Trophoblast cell (in vitro differentiated cells and primary cell): ENCODE results near the gene HSPA1L.

ENCODE experiments used
- DNase-seq, 2 donors: peaks; one replicate each; pipeline ENCODE4 v3.0.0-alpha.2; 2016
- H2AFZ ChIP-seq: 2 replicates; pipeline ENCODE4 v1.6.1; 2013; ENCODE audit warnings: low read length, moderate library complexity, mild to moderate bottlenecking; ENCODE audit not compliant: insufficient read depth, poor library complexity
- H2AK5ac ChIP-seq: 2 replicates; pipeline ENCODE4 v1.6.1; 2013; ENCODE audit warnings: mild to moderate bottlenecking, low read length
- H2BK120ac ChIP-seq: 2 replicates; pipeline ENCODE4 v1.6.1; 2013; ENCODE audit warnings: low read length, mild to moderate bottlenecking, moderate library complexity; ENCODE audit not compliant: insufficient read depth, poor library complexity
- H2BK12ac ChIP-seq: 2 replicates; pipeline ENCODE4 v1.6.1; 2013; ENCODE audit warnings: mild to moderate bottlenecking, low read length, moderate library complexity
- H2BK5ac ChIP-seq: 2 replicates; pipeline ENCODE4 v1.6.1; 2013; ENCODE audit warnings: low read length, low read depth, moderate library complexity, mild to moderate bottlenecking; ENCODE audit not compliant: poor library complexity
- H3K14ac ChIP-seq: 2 replicates; pipeline ENCODE4 v1.6.1; 2013; ENCODE audit warnings: mild to moderate bottlenecking, low read length
- H3K18ac ChIP-seq: 2 replicates; pipeline ENCODE4 v1.6.1; 2013; ENCODE audit warnings: mild to moderate bottlenecking, low read length
- H3K23ac ChIP-seq: 2 replicates; pipeline ENCODE4 v1.6.1; 2013; ENCODE audit warnings: low read length
- H3K27ac ChIP-seq: 2 replicates; pipeline ENCODE4 v1.5.1; 2013; ENCODE audit warnings: low read depth, mild to moderate bottlenecking, inconsistent platforms, low read length, moderate library complexity
- H3K27me3 ChIP-seq: 2 replicates; pipeline ENCODE4 v1.6.1; 2013; ENCODE audit warnings: inconsistent platforms, mild to moderate bottlenecking, low read length, moderate library complexity; ENCODE audit not compliant: insufficient read depth
- H3K36me3 ChIP-seq, 2 experiments: 1 replicate in 1 of 2; 2 replicates in 1 of 2; pipeline ENCODE4 v1.6.1; 2013; ENCODE audit warnings: low read length in 2 of 2, mild to moderate bottlenecking in 2 of 2, moderate library complexity in 1 of 2; ENCODE audit not compliant: insufficient read depth in 2 of 2, control insufficient read depth in 1 of 2
- H3K4ac ChIP-seq: 2 replicates; pipeline ENCODE4 v1.6.1; 2013; ENCODE audit warnings: low read depth, mild to moderate bottlenecking, low read length, moderate library complexity
- H3K4me1 ChIP-seq, 2 experiments: 1 replicate in 1 of 2; 2 replicates in 1 of 2; pipeline ENCODE4 v1.6.1; 2013; ENCODE audit warnings: low read length in 2 of 2, mild to moderate bottlenecking in 2 of 2, moderate library complexity in 1 of 2; ENCODE audit not compliant: insufficient read depth in 2 of 2, control insufficient read depth in 1 of 2
- H3K4me2 ChIP-seq: 2 replicates; pipeline ENCODE4 v1.6.1; 2013; ENCODE audit warnings: inconsistent platforms, mild to moderate bottlenecking, low read length, moderate library complexity
- H3K4me3 ChIP-seq: 2 replicates; pipeline ENCODE4 v1.5.1; 2013; ENCODE audit warnings: mild to moderate bottlenecking, low read depth, low read length, inconsistent platforms
- H3K79me1 ChIP-seq: one replicate; pipeline ENCODE4 v1.6.1; 2013; ENCODE audit warnings: low read length
- H3K79me2 ChIP-seq: 2 replicates; pipeline ENCODE4 v1.6.1; 2013; ENCODE audit warnings: low read length, mild to moderate bottlenecking; ENCODE audit not compliant: control insufficient read depth, insufficient read depth, poor library complexity
- H3K9ac ChIP-seq: 2 replicates; pipeline ENCODE4 v1.6.1; 2013; ENCODE audit warnings: mild to moderate bottlenecking, low read length
- H3K9me3 ChIP-seq: 2 replicates; pipeline ENCODE4 v1.6.1; 2013; ENCODE audit warnings: low read depth, mild to moderate bottlenecking, control low read depth, inconsistent platforms, low read length; ENCODE audit not compliant: insufficient read depth
- H4K12ac ChIP-seq: 2 replicates; pipeline ENCODE4 v1.6.1; 2013; ENCODE audit warnings: low read depth, mild to moderate bottlenecking, low read length, moderate library complexity
- H4K8ac ChIP-seq: 2 replicates; pipeline ENCODE4 v1.6.1; 2013; ENCODE audit warnings: low read depth, mild to moderate bottlenecking, low read length, moderate library complexity
- H4K91ac ChIP-seq: one replicate; pipeline ENCODE4 v1.6.1; 2013; ENCODE audit warnings: low read depth, mild to moderate bottlenecking, low read length, moderate library complexity
- WGBS: extraction: QIAGEN DNeasy Blood & Tissue Kit; methylation state at CpG from one replicate; pipeline ENCODE4 v1.1.7; 2013; ENCODE audit warnings: missing lambda C conversion rate; ENCODE audit not compliant: insufficient read length, insufficient coverage; ENCODE audit errors: extremely low coverage; 5-methylcytosine and 5-hydroxymethylcytosine counted together

Gene HSPA1L

GRCh38 chr6:31770860-31771259 lies 44.2 kb downstream of the HSPA1L start:
- DNase-seq = no peak
- no CpG with 5 or more reads among the region's 2 CpGs for WGBS
- H3K23ac ChIP-seq = no peak overlapping the region
- no peak overlapping the region for H2AFZ ChIP-seq
- H2BK12ac ChIP-seq = no peak overlapping the region
- no peak overlapping the region for H2AK5ac ChIP-seq
- H3K9ac ChIP-seq = no peak overlapping the region
- no peak overlapping the region for H3K4me3 ChIP-seq
- no peaks in the 10 kb centered on the region for H3K36me3 ChIP-seq
- no peak overlapping the region for H4K8ac ChIP-seq
- H3K4ac ChIP-seq = no peak overlapping the region
- no peaks in the 10 kb centered on the region for H3K9me3 ChIP-seq
- no peaks in the 10 kb centered on the region for H3K79me1 ChIP-seq
- no peak overlapping the region for H2BK5ac ChIP-seq
- no peak overlapping the region for H3K18ac ChIP-seq
- H3K4me1 ChIP-seq = peaks cover 7 to 13% of the 10 kb centered on the region in 2 experiments
- no peak overlapping the region for H4K12ac ChIP-seq
- no peaks in the 10 kb centered on the region for H3K27me3 ChIP-seq
- no peak overlapping the region for H3K4me2 ChIP-seq
- no peak overlapping the region for H2BK120ac ChIP-seq
- no peak overlapping the region for H3K27ac ChIP-seq
- H4K91ac ChIP-seq = no peak overlapping the region
- H3K79me2 ChIP-seq = no peaks in the 10 kb centered on the region
- H3K14ac ChIP-seq = no peak overlapping the region

DNA sequence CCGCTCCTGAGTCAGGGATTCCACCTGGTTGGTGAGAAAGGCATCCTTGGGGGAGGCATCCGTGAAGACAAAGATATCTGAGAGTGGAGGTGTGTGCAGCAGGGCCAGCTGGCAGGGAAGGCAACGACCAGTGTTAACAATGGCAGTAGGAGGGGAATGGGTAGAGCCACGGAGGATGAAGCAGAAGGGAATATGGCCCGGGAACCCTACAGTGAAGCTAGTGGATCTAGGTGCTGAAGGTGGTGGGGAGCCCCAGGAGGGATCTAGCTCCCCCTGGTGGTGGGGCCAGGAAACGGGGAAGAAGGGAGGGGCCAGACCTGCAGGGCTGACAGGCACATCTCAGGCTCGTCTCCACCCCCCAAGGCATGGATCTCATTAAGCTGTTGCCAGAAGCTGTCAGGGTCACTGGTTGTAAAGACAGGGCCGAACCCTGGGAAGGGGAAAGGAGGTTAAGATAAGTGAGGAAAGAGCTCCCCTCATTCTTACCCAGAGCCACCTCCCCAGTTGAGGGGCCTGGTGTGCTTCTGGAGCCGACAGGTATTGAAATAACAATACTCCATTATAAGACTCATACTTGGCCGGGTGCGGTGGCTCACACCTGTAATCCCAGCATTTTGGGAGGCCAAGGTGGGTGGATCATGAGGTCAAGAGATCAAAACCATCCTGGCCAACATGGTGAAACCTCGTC lies 45.3 kb downstream of the HSPA1L start:
- Histone ChIP-seq H2BK5ac (no peak overlapping the region), H3K14ac (no peak overlapping the region), H2BK120ac (no peak overlapping the region), H3K9me3 (no peaks in the 10 kb centered on the region), H3K27ac (no peak overlapping the region), H3K4me1 (peaks cover 7 to 13% of the 10 kb centered on the region in 2 experiments), H2AK5ac (peak overlapping the region; percentile 58), H3K9ac (no peak overlapping the region), H3K4me3 (no peak overlapping the region), H3K18ac (no peak overlapping the region), H3K36me3 (no peaks in the 10 kb centered on the region), H4K8ac (no peak overlapping the region), H3K4ac (no peak overlapping the region), H3K79me1 (no peaks in the 10 kb centered on the region), H3K4me2 (no peak overlapping the region), H3K23ac (no peak overlapping the region), H3K79me2 (no peaks in the 10 kb centered on the region), H3K27me3 (no peaks in the 10 kb centered on the region), H4K12ac (no peak overlapping the region), H4K91ac (no peak overlapping the region), H2BK12ac (peak overlapping the region; percentile 59), H2AFZ (no peak overlapping the region)
- WGBS = no CpG with 5 or more reads among the region's 12 CpGs
- DNase-seq = peak; percentile 82 to 92

DNA sequence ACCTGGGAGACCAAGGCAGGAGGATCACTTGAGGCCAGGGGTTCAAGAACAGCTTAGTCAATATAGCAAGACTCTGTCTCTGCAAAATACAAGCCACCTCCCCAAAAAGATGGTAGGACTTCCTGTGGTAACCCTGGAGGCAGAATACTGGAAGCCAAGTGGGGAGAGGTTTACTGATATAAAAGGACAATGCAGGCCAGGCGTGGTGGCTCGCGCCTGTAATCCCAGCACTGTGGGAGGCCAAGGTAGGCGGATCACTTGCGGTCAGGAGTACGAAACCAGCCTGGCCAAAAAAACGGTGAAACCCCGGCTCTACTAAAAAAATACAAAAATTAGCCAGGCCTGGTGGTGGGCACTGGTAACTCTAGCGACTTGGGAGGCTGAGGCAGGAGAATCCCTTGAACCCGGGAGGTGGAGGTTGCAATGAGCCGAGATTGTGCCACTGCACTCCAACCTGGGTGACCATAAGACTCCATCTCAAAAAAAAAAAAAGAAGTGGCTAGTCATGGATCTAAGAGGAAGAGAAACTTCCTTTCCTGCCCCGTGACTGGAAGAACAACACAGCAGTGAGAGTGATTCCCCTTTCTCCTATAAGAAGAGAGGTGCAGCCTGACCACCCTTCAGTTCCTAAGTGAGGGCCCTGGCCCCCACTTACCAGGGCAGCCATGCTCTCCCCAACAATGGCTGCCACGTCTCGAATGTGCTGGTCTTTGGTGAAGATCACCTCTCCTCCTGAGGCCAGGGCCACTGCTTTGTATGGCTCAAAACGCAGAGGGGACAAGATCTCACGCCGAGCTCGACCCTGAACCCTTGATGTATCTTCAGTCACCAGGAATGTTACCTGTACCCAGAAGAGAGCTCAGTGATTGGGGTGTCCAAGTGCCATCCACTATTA lies 46.5 kb downstream of the HSPA1L start:
- no peak overlapping the region for H4K8ac ChIP-seq
- no peak overlapping the region for H3K27ac ChIP-seq
- H3K4me3 ChIP-seq = no peak overlapping the region
- peak overlapping the region; percentile 42 for H2BK12ac ChIP-seq
- no peaks in the 10 kb centered on the region for H3K27me3 ChIP-seq
- no peak overlapping the region for H4K12ac ChIP-seq
- H3K4me1 ChIP-seq = peaks cover 7 to 15% of the 10 kb centered on the region in 2 experiments
- no peaks in the 10 kb centered on the region for H3K79me1 ChIP-seq
- no peak for DNase-seq
- no peak overlapping the region for H3K4ac ChIP-seq
- H3K9ac ChIP-seq = peak overlapping the region; percentile 4
- H3K4me2 ChIP-seq = no peak overlapping the region
- no peak overlapping the region for H2AFZ ChIP-seq
- no peak overlapping the region for H2AK5ac ChIP-seq
- H3K18ac ChIP-seq = no peak overlapping the region
- no CpG with 5 or more reads among the region's 18 CpGs for WGBS
- no peak overlapping the region for H3K14ac ChIP-seq
- H3K23ac ChIP-seq = no peak overlapping the region
- no peak overlapping the region for H2BK5ac ChIP-seq
- no peak overlapping the region for H4K91ac ChIP-seq
- no peak overlapping the region for H2BK120ac ChIP-seq
- no peaks in the 10 kb centered on the region for H3K79me2 ChIP-seq
- H3K9me3 ChIP-seq = no peaks in the 10 kb centered on the region
- no peaks in the 10 kb centered on the region for H3K36me3 ChIP-seq

GRCh38 chr6:31767096-31767645 lies 47.9 kb downstream of the HSPA1L start:
- peaks cover 11 to 21% of the 10 kb centered on the region in 2 experiments for H3K4me1 ChIP-seq
- DNase-seq = no peak

More at GRCh38 chr6:31767096-31767645, 47.9 kb downstream of the HSPA1L start:
- H2BK120ac ChIP-seq = no peak overlapping the region
- no peak overlapping the region for H3K23ac ChIP-seq
- no peak overlapping the region for H3K4me2 ChIP-seq
- H3K9me3 ChIP-seq = no peaks in the 10 kb centered on the region
- H2BK12ac ChIP-seq = peak overlapping the region; percentile 15
- no peak overlapping the region for H3K4ac ChIP-seq
- peak overlapping the region; percentile 8 for H3K18ac ChIP-seq
- H3K14ac ChIP-seq = no peak overlapping the region
- no peak overlapping the region for H4K12ac ChIP-seq
- H3K79me1 ChIP-seq = peaks cover 4% of the 10 kb centered on the region
- no peak overlapping the region for H2BK5ac ChIP-seq
- no peaks in the 10 kb centered on the region for H3K79me2 ChIP-seq
- H4K91ac ChIP-seq = peak overlapping the region; percentile 20
- H3K9ac ChIP-seq = peak overlapping the region; percentile 31
- no peak overlapping the region for H3K4me3 ChIP-seq
- WGBS = no CpG with 5 or more reads among the region's 6 CpGs
- H4K8ac ChIP-seq = peak overlapping the region; percentile 2
- peak overlapping the region; percentile 18 for H2AK5ac ChIP-seq
- no peak overlapping the region for H2AFZ ChIP-seq
- H3K27me3 ChIP-seq = no peaks in the 10 kb centered on the region
- H3K36me3 ChIP-seq = no peaks in the 10 kb centered on the region
- H3K27ac ChIP-seq = no peak overlapping the region
